B cell (primary cell): ENCODE data around the gene ADCK2. TPM values are rescaled to one million over a fixed set of nuclear protein-coding genes. Genes with fewer than 3 reads are reported as not detected.

ENCODE experiments used
- ATAC-seq: fragments of 200-7000 bp; cut with Tn5 transposase; one replicate; pipeline ENCODE4 v1.10.0; 2021; ENCODE audit warnings: low read depth, mild to moderate bottlenecking, moderate number of reproducible peaks, moderate library complexity
- CTCF ChIA-PET: fragments of 350-600 bp; sonication (Branson Sonifier 250); formaldehyde crosslinking; loops from one replicate; lab custom pipeline; 2021; ENCODE audit warnings: antibody characterized with exemption, inconsistent platforms; lab: Charles Lee
- POLR2A ChIA-PET: fragments of 350-600 bp; sonication (Branson Sonifier 250); formaldehyde crosslinking; loops from one replicate; lab custom pipeline; 2021; ENCODE audit warnings: antibody characterized with exemption; lab: Charles Lee
- DNase-seq: peaks from one replicate; pipeline ENCODE4 v3.0.0; 2013
- H2AFZ ChIP-seq: 2 replicates; pipeline ENCODE4 v1.6.1; 2012; ENCODE audit warnings: mild to moderate bottlenecking, low read depth, low read length; ENCODE audit not compliant: insufficient read depth, poor library complexity, severe bottlenecking
- H3K27ac ChIP-seq, 2 donors: 1 replicate in 1 of 2; 2 replicates in 1 of 2; pipeline ENCODE4 v1.5.1; 2012 to 2013; ENCODE audit warnings: low read length in 2 of 2, mild to moderate bottlenecking in 2 of 2, moderate library complexity in 1 of 2
- H3K27me3 ChIP-seq, 4 experiments: fragments of 200-600 bp in 1 of 4; sonication (generic) in 1 of 4; replicated peaks in 1 of 4; 1 replicate in 2 of 4; 2 replicates in 2 of 4; pipeline versions ENCODE4 v1.6.1 to v1.7.0; 2013 to 2016; ENCODE audit warnings: low read length in 3 of 4, mild to moderate bottlenecking in 2 of 4, mixed read lengths in 1 of 4, moderate library complexity in 1 of 4; ENCODE audit not compliant: insufficient read depth in 4 of 4, control insufficient read depth in 3 of 4; ENCODE audit errors: control extremely low read depth in 1 of 4
- H3K36me3 ChIP-seq, 2 experiments: replicated peaks in 1 of 2; 1 replicate in 1 of 2; 2 replicates in 1 of 2; pipeline versions ENCODE4 v1.6.1 to v1.7.1; 2013; ENCODE audit warnings: low read length in 1 of 2; ENCODE audit not compliant: insufficient read depth in 2 of 2, control insufficient read depth in 1 of 2; ENCODE audit errors: control extremely low read depth in 1 of 2, extremely low read depth in 1 of 2
- H3K4me1 ChIP-seq, 2 donors: fragments of 200-600 bp in 1 of 2; sonication (generic) in 1 of 2; 1 replicate in 1 of 2; 2 replicates in 1 of 2; pipeline versions ENCODE4 v1.5.1 to v1.6.1; 2013 to 2017; ENCODE audit warnings: low read length in 2 of 2; ENCODE audit not compliant: control insufficient read depth in 2 of 2, insufficient read depth in 2 of 2
- H3K4me2 ChIP-seq: replicated peaks from 2 replicates; pipeline ENCODE3; 2012; ENCODE audit warnings: mild to moderate bottlenecking, low read depth, low read length; ENCODE audit not compliant: poor library complexity, severe bottlenecking
- H3K4me3 ChIP-seq, 5 experiments: fragments of 200-600 bp in 1 of 5; sonication (generic) in 1 of 5; 1 replicate in 3 of 5; 2 replicates in 2 of 5; pipeline versions ENCODE4 v1.5.1 to v1.7.0; 2011 to 2016; ENCODE audit warnings: low read length in 4 of 5, mild to moderate bottlenecking in 4 of 5, low read depth in 2 of 5, control low read depth in 1 of 5, moderate library complexity in 1 of 5; ENCODE audit not compliant: insufficient read depth in 1 of 5; ENCODE audit errors: control extremely low read depth in 1 of 5, extremely low read depth in 1 of 5
- H3K79me2 ChIP-seq: fragments of 200-600 bp; sonication (generic); one replicate; pipeline ENCODE4 v1.6.0; 2016; ENCODE audit warnings: low read length; ENCODE audit not compliant: control insufficient read depth, insufficient read depth
- H3K9ac ChIP-seq: fragments of 200-600 bp; sonication (generic); 2 replicates; pipeline ENCODE4 v1.6.1; 2017; ENCODE audit warnings: mild to moderate bottlenecking, low read length, moderate library complexity
- H3K9me3 ChIP-seq, 3 donors: one replicate each; pipeline versions ENCODE4 v1.6.1 to v1.7.1; 2013; ENCODE audit warnings: low read length in 2 of 3; ENCODE audit not compliant: control insufficient read depth in 2 of 3, insufficient read depth in 1 of 3; ENCODE audit errors: control extremely low read depth in 1 of 3
- H4K20me1 ChIP-seq: 2 replicates; pipeline ENCODE4 v1.6.0; 2012; ENCODE audit warnings: mild to moderate bottlenecking, low read length; ENCODE audit not compliant: insufficient read depth, control insufficient read depth, poor library complexity, severe bottlenecking
- H3K27ac Mint-ChIP-seq: one replicate; pipeline ENCODE4 v1.8.0; 2021; ENCODE audit warnings: mixed read lengths
- H3K27me3 Mint-ChIP-seq: one replicate; pipeline ENCODE4 v1.8.0; 2021; ENCODE audit warnings: mixed read lengths
- H3K4me1 Mint-ChIP-seq: one replicate; pipeline ENCODE4 v1.8.0; 2021; ENCODE audit warnings: mixed read lengths
- H3K4me3 Mint-ChIP-seq: one replicate; pipeline ENCODE4 v1.8.0; 2021; ENCODE audit warnings: mixed read lengths
- H3K9me3 Mint-ChIP-seq: one replicate; pipeline ENCODE4 v1.8.0; 2022; ENCODE audit warnings: mixed read lengths; ENCODE audit not compliant: insufficient read depth
- EZH2 ChIP-seq: IDR thresholded peaks from 2 replicates; pipeline ENCODE4 v1.6.1; 2012; ENCODE audit warnings: borderline replicate concordance, low read depth, mild to moderate bottlenecking, moderate library complexity, low read length; ENCODE audit not compliant: insufficient read depth, poor library complexity, severe bottlenecking
- WGBS: methylation state at CpG from one replicate; pipeline ENCODE4 v1.1.5; 2013; ENCODE audit warnings: missing lambda C conversion rate; ENCODE audit not compliant: insufficient coverage; 5-methylcytosine and 5-hydroxymethylcytosine counted together
- intact Hi-C: fragments of 100-400 bp; cut with micrococcal nuclease; formaldehyde crosslinking; loops from one replicate; pipeline ENCODE4 v1.10.0; 2022
- polyA plus RNA-seq: library from polyadenylated mRNA; depleted of rRNA; stranded (reverse); fragments of >200 nt; gene quantifications from 2 replicates; pipeline ENCODE4 v1.2.3, GENCODE V29; 2012
- total RNA-seq, 2 donors: library from RNA; stranded (reverse); fragments of 120-200 nt in 1 of 2; gene quantifications; 1 replicate in 1 of 2; 2 replicates in 1 of 2; pipeline versions ENCODE4 v1.2.3 to v1.2.4, GENCODE V29; 2013 to 2022
- TF ChIP-seq, protein P1 (sequence below): fragments of 200-600 bp; IDR thresholded peaks from one replicate; pipeline ENCODE4 v1.8.0; 2022; ENCODE audit warnings: antibody characterized with exemption, mild to moderate bottlenecking

ADCK2 gene
- total and polyA plus RNA-seq, 2 donors (not counting 1 experiment from before 2014, with no cell fraction given) = 13.3 to 32.6 TPM

- Histone ChIP-seq H3K9ac (no peak overlapping the region), H4K20me1 (no peaks in the 10 kb centered on the region), H3K27ac (no peak overlapping the region), H3K4me1 (no peaks in the 10 kb centered on the region), H3K36me3 (peaks cover 2 to 5% of the 10 kb centered on the region in 2 experiments), H3K4me2 (no peak overlapping the region), H3K27me3 (no peaks in the 10 kb centered on the region), H2AFZ (no peak overlapping the region), H3K9me3 (no peaks in the 10 kb centered on the region), H3K79me2 (no peaks in the 10 kb centered on the region), H3K4me3 (no peak overlapping the region)
- Mint-ChIP-seq H3K9me3 (no peaks in the 10 kb centered on the region), H3K27me3 (no peaks in the 10 kb centered on the region), H3K4me3 (no peak overlapping the region), H3K27ac (no peak overlapping the region), H3K4me1 (peaks cover 3% of the 10 kb centered on the region)
- WGBS = 93% methylated on average over 9 of the region's 10 CpGs
- POLR2A ChIA-PET = no interaction called here
- intact Hi-C loops = no loop called here
- no peak for ATAC-seq
- CTCF ChIA-PET = interaction anchor here (0.7 kb wide), 1 partner anchor 96 kb away, joined by 3 read pairs; no protein-coding TSS in a partner anchor
- TF ChIP-seq EZH2 = no peak
- TF ChIP-seq, protein P1, sequence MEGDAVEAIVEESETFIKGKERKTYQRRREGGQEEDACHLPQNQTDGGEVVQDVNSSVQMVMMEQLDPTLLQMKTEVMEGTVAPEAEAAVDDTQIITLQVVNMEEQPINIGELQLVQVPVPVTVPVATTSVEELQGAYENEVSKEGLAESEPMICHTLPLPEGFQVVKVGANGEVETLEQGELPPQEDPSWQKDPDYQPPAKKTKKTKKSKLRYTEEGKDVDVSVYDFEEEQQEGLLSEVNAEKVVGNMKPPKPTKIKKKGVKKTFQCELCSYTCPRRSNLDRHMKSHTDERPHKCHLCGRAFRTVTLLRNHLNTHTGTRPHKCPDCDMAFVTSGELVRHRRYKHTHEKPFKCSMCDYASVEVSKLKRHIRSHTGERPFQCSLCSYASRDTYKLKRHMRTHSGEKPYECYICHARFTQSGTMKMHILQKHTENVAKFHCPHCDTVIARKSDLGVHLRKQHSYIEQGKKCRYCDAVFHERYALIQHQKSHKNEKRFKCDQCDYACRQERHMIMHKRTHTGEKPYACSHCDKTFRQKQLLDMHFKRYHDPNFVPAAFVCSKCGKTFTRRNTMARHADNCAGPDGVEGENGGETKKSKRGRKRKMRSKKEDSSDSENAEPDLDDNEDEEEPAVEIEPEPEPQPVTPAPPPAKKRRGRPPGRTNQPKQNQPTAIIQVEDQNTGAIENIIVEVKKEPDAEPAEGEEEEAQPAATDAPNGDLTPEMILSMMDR = no peak
- DNase-seq = no peak
Observed at GRCh38 chr7:140714331-140715040, 41.7 kb downstream of the ADCK2 start.

DNA sequence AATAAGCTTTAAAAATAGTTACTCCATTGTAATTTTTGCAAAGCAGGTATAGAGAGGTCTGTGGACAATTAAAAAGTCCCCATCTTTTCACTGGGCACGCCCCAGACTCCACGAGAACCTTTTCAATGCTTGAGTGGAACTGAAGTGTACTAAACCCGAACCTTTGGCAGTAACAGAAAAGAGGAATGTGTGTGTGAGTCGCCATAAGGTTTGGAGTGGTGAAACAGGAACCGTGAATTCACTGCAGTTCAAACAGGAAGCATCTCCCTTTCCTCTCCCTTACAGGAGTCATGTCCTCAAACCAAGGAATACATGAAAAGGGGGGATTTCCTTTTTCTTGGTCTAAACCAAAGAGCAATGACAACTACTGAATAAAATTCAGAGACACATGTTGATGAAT lies 47.0 kb downstream of the ADCK2 start:
- no peak overlapping the region for H3K4me2 ChIP-seq
- H3K4me3 ChIP-seq = no peak overlapping the region
- no CpG with 5 or more reads among the region's 5 CpGs for WGBS
- Mint-ChIP-seq H3K27me3 (no peaks in the 10 kb centered on the region), H3K27ac (no peak overlapping the region), H3K9me3 (no peaks in the 10 kb centered on the region), H3K4me1 (peaks cover 8% of the 10 kb centered on the region), H3K4me3 (no peak overlapping the region)
- no peak overlapping the region for H2AFZ ChIP-seq
- H3K27me3 ChIP-seq = no peaks in the 10 kb centered on the region
- POLR2A ChIA-PET = no interaction called here
- no peak for DNase-seq
- H3K9me3 ChIP-seq = no peaks in the 10 kb centered on the region
- intact Hi-C loops = no loop called here
- peaks cover 0 to 3% of the 10 kb centered on the region in 2 donors for H3K4me1 ChIP-seq
- no peak for ATAC-seq
- peaks cover 2 to 4% of the 10 kb centered on the region in 2 experiments for H3K36me3 ChIP-seq
- TF ChIP-seq, protein P1 = no peak
- no peak for TF ChIP-seq EZH2
- H3K9ac ChIP-seq = no peak overlapping the region
- CTCF ChIA-PET = no interaction called here
- H4K20me1 ChIP-seq = no peaks in the 10 kb centered on the region
- no peaks in the 10 kb centered on the region for H3K79me2 ChIP-seq
- H3K27ac ChIP-seq = no peak overlapping the region
